GM12873 (cell line): ENCODE measurements around the gene KRTCAP2.

Experiments used
- TF ChIP-seq, protein P1 (sequence below): IDR thresholded peaks from 2 replicates; pipeline ENCODE4 v1.5.1; 2012; ENCODE audit warnings: low read depth, mild to moderate bottlenecking, moderate library complexity, low read length, control low read depth; ENCODE audit not compliant: insufficient read depth; ENCODE audit errors: missing control alignments

The KRTCAP2 gene

DNA sequence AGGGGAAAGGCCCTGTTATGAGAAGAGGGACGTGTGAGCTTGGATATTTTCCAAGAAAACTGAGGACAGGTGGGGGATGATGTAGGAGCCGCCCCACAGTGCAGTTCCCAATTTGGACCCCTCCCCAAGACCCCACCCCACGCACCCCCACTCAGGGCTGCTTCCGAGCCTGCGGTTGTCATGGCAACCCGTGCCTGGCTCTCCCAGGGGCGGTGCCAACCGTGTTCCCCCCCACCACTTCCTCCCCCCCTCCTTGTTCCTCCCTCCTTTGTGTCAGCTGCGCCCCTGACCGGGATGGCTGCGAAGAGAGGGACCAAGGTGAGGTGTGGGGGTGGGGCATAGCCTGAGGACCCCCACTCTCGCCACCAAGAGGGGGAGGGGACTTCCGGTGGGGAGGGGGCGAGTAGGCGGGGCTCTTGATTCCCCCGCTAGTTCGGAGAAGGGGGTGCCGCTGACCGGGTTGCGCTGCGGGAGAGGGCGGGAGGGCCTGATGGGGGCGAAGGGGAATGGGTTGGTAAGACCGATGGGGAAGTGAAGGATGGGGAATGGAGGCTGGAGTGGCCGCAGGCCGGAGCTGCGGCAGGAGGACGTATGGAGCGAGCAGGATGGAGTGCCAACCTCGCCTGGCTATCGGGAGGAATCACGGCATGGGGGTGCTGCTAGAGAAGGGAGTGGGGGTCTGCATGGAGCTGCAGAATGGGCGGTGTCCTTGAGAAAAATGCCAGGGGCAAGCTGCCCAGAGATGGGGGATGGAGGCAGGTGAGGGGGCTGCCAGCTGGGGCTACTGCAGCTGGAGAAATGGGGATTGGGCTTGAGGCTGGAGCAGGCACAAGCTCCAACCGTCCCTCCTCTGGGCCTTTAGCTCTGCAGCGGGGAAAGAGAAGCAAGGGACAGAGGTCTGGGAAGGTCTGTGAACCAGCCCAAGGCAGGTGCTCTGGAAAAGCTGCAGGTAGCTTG lies 1.5 kb upstream of the KRTCAP2 start:
- TF ChIP-seq, protein P1, sequence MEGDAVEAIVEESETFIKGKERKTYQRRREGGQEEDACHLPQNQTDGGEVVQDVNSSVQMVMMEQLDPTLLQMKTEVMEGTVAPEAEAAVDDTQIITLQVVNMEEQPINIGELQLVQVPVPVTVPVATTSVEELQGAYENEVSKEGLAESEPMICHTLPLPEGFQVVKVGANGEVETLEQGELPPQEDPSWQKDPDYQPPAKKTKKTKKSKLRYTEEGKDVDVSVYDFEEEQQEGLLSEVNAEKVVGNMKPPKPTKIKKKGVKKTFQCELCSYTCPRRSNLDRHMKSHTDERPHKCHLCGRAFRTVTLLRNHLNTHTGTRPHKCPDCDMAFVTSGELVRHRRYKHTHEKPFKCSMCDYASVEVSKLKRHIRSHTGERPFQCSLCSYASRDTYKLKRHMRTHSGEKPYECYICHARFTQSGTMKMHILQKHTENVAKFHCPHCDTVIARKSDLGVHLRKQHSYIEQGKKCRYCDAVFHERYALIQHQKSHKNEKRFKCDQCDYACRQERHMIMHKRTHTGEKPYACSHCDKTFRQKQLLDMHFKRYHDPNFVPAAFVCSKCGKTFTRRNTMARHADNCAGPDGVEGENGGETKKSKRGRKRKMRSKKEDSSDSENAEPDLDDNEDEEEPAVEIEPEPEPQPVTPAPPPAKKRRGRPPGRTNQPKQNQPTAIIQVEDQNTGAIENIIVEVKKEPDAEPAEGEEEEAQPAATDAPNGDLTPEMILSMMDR = no peak

DNA sequence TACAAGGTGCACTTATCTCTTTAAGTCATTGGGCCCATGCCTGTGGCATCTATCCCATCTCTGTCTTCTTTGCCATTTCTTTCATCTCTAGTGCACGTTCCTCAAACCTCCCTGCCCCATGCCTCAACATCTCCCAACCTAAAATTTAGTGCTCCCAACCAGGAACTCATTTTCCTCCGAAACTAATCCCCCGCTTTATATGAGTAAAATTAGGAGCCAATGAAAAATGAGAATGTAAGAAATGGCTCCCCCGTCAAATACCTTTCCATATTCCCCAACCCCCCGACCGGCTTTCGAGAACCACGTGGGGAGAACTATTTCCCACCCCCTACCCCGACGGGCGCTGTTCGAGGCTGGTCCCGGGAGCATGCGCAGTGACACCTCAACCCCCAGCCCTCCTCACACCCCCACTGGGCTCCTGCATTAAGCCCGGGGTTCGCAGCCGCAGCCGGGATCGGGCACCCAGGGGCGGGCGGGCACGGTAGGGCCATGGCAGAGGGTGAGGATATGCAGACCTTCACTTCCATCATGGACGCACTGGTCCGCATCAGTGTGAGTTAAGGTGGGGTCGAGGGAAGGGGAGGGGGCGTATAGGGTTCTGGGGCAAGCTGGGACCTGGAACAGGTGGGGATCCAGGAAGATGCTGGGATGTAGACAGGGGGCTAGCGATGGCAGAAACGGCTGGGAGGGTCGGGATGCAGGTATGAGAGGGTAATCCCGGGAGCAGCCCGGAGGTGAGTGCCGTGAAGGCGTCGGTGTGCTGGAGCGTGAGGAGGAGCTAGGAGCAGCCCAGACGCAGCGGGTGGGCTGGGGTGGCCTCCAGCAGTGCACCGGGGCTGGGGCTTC lies 597 bp upstream of the KRTCAP2 start, which contains the start of gene TRIM46:
Gene TRIM46, plus strand, starts transcription at position 372 of the 846 bp plus-strand sequence. Its CDS starts 118 bp downstream, at position 490.
- TF ChIP-seq, protein P1 = no peak

DNA sequence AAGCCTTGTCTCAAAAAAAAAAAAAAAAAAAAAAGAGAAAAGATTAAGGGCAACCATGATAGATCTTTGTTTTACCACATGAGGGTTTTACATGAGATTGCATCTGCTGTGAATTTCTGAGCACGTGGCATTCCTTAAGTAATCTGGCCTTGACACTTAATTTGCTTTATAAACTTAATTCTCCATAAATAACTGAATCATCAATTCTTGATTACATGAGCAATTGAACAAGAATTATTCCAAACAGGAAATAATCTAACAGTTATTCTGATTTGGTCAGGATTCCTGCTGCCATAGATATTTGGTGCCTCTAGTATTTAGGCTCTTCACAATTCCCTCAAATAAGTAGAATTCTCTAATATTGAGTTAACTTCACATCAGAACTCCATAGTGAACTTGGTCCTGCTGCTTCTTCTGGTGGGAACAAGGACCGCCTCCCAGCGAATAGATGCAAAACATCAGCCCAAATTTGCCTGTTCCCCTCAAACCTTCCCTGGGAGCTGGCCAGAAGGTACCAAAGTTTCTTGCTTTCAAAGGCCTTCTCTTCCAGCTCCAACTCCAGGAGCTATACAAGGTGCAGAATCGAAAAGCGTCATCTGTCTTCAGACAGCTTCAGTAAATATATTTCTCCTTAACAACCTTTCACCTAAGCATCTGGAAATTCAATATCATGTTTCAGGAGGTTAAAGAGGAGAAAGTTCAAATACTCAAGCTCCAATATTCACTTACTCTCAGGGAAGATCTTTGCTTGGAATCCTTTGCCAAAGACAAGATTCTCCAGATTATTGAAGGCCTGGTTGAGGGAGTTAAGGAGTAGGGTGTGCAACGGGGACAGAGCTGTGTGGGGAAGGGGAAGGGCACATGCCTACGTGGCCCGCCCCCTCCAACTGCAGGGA lies 1.0 kb downstream of the KRTCAP2 start:
- TF ChIP-seq, protein P1 = no peak

DNA sequence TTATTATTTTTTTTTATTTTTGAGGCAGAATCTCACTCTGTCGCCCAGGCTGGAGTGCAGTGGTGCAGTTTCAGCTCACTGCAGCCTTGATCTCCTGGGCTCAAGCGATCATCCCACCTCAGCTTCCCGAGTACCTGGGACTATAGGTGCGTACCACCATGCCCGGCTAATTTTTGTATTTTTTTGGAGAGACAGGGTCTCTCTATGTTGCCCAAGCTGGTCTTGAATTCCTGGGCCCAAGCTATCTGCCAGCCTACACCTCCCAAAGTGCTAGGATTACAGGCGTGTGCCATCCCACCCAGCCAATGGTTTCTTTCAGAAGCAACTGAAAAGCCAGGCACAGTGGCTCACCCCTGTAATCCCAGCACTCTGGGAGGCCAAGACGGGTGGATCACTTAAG lies 2.3 kb downstream of the KRTCAP2 start:
- TF ChIP-seq, protein P1 = no peak

DNA sequence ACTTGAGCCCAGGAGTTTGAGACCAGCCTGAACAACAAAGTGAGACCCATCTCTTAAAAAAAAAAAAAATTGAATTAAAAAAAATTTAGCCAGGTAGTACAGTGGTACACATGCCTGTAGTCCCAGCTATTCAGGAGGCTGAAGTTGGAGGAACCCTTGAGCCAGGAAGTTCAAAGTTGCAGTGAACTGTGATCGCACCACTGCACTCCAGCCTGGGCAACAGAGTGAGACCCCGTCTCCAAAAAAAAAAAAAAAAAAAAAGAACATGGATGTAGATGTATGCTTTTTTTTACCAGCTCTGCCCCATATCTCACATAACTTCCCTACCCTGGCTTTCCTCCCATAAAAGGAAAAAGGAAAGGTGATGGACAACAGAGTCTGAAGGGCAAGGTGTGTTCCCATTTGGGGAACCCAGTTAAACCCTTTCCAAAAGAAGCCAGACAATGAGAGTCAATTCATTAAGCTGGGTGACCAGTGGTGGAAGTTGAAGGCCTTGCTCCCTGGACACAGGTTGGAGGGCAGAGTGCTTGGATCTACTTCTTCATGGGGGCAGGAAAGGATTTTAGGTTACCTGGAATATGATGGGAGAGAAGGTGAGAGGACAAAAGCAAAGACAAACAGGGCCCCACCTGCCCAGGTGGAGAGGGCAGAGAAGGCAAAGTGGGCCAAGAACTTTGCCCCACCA lies 2.9 kb downstream of the KRTCAP2 start:
- TF ChIP-seq, protein P1 = no peak

DNA sequence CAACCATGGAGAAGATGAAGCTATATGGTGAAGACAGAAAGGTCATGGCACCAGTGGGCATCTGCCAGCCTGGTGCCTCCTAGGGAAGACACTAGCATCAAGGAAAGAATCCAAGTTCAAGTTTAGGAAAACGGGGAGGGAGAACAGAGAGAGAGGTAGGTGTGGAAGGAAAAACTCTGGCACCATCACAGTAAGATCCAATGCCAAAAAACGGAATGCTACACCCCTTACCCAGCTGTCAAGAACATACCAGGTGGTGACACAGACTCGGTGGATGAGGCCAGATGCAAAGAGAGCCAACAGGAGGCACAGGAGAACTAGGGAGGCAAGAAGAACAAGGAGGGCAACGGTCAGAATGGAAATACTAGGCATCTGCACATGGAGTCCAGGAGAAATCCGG lies 3.6 kb downstream of the KRTCAP2 start:
- TF ChIP-seq, protein P1 = no peak
